Muscle of back (tissue), 11 donors: ENCODE results near the gene MYO18B. TPM values are rescaled to one million over a fixed set of nuclear protein-coding genes. Genes with fewer than 3 reads are reported as not detected.
A peak's percentile ranks its signal among the peaks of the same experiment; 100 is the strongest.

ENCODE experiments used
- DNase-seq, 3 donors: peaks; one replicate each; pipeline versions ENCODE4 v3.0.0 to v3.0.0-alpha.2; 2013
- polyA plus RNA-seq, 10 donors: library from polyadenylated mRNA; unstranded; fragments of 120-200 nt; gene quantifications; one replicate each; pipeline ENCODE4 v1.2.1, GENCODE V29; 2013; ENCODE audit not compliant: insufficient read length in 10 of 10

Gene MYO18B
- polyA plus RNA-seq, 10 donors, result 38.9 to 103 (median 74.5) TPM

GRCh38 chr22:25938151-25938550 is 196.2 kb downstream of the MYO18B start:
- DNase-seq, result no peak

- DNase-seq, result no peak
Measured at GRCh38 chr22:25939384-25939783, 197.4 kb downstream of the MYO18B start.

GRCh38 chr22:25940479-25940878 is 198.5 kb downstream of the MYO18B start:
- DNase-seq, result no peak

GRCh38 chr22:25941365-25941960 is 199.5 kb downstream of the MYO18B start:
- peak in 1 of 3 donors; percentile 5 for DNase-seq

- DNase-seq, result peak; percentile 53 to 68 (median 58)
Measured at GRCh38 chr22:25942115-25942855, 200.3 kb downstream of the MYO18B start.

- peak; percentile 51 to 69 (median 55) for DNase-seq
Measured at GRCh38 chr22:25942856-25943411, 200.9 kb downstream of the MYO18B start.

GRCh38 chr22:25950111-25950510 is 208.1 kb downstream of the MYO18B start:
- DNase-seq, result peak in 2 of 3 donors; percentile 36 to 71

GRCh38 chr22:25953276-25953675 is 211.3 kb downstream of the MYO18B start:
- no peak for DNase-seq

GRCh38 chr22:25953919-25954318 is 211.9 kb downstream of the MYO18B start:
- DNase-seq, result no peak

- no peak for DNase-seq
Measured at GRCh38 chr22:25955323-25955722, 213.3 kb downstream of the MYO18B start.

GRCh38 chr22:25956801-25957200 is 214.8 kb downstream of the MYO18B start:
- DNase-seq, result no peak

- DNase-seq, result no peak
Measured at GRCh38 chr22:25959818-25960774, 218.1 kb downstream of the MYO18B start.

- no peak for DNase-seq
Measured at GRCh38 chr22:25961699-25962098, 219.7 kb downstream of the MYO18B start.

GRCh38 chr22:25962711-25963110 is 220.7 kb downstream of the MYO18B start:
- DNase-seq, result no peak

- DNase-seq, result no peak
Measured at GRCh38 chr22:25964961-25965730, 223.2 kb downstream of the MYO18B start.

- DNase-seq, result no peak
Measured at GRCh38 chr22:25966448-25966913, 224.5 kb downstream of the MYO18B start.

GRCh38 chr22:25969286-25969685 is 227.3 kb downstream of the MYO18B start:
- no peak for DNase-seq

GRCh38 chr22:25969901-25970300 is 227.9 kb downstream of the MYO18B start:
- DNase-seq, result no peak

GRCh38 chr22:25970374-25970911 is 228.5 kb downstream of the MYO18B start:
- DNase-seq, result peak; percentile 25 to 68 (median 26)

- DNase-seq, result peak in 1 of 3 donors; percentile 7
Measured at GRCh38 chr22:25970999-25971811, 229.2 kb downstream of the MYO18B start.
